Right forelimb (tissue), 1 donor: ENCODE results near the gene AGBL5.
"Not testable (repeated sequence)": the region's sequence is repeated elsewhere in the genome, so short reads cannot be mapped to it uniquely, and the experiment has no call there.

Experiments used
- DNase-seq: peaks from one replicate; pipeline ENCODE4 v3.0.0-alpha.2; 2018

AGBL5 gene

DNA sequence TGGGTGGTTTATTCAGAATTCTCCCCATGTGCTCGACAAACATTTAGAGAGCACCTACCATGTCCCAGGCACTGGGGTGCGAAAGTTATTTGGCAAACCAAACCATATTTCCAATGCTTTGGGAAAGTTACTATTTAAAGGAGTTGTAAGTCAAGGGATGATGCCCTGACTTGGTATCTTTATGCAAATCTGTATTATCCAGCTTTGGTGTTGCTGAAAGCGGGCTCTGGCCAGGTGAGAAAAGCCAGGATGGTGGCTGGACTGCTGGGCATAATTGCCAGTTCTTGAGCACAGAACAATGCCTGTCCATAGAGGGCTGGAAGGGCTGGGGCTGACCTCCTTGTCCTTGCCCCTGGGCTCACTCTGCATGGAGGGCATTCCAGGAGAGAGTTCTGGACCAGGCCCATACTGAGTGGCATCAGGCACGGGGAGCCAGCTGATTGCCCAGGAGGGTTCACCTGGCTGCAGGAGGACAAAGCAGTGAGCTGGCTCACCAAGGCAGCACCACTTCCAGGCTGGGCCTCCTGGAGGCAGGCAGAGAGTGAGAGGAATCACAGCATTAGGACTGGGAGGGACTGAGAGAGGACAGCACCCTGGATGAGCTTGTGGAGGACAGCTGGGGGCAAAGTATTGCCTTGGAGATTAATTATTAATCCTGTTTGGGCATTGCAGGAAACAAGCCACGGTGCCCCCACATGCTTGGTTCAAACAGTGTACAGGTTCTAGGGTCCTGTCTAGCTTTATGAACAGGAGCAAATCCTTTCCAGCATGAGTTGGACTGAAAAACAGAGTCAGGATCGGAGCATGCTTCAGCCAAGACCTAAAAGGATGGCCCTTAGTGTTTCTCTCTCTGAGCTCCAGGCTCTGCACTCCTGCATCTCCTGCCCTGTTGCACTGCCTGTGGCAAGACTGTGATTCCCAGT lies 42.2 kb downstream of the AGBL5 start:
- no peak for DNase-seq

DNA sequence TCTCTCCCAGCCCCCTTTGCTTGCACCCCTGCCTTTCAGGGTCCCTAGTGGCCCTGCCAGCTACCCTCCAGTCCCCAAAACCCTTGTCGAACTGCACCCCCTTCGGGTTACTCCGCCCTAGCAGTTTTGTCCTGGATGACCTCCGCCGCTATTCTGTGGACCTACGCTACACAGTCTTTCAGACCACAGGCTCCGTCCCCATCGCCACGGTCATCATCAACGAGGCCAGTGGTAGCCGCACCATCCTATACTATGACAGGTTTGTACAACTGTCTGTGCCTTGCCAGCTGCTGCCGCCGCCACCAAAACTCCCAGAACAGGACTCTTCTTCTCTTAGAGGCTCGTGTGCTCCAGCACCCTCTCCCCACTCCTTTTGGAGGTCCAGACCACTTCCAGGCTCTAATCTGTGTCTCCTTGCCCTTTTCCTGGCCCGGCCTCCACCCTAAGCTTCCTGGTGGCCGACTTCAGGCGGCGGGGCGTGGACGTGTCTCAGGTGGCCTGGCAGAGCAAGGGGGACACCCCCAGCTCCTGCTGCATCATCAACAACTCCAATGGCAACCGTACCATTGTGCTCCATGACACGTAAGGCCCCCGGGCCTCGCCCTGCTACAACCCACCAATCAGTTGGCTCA lies 43.0 kb downstream of the AGBL5 start:
- DNase-seq, result no peak

DNA sequence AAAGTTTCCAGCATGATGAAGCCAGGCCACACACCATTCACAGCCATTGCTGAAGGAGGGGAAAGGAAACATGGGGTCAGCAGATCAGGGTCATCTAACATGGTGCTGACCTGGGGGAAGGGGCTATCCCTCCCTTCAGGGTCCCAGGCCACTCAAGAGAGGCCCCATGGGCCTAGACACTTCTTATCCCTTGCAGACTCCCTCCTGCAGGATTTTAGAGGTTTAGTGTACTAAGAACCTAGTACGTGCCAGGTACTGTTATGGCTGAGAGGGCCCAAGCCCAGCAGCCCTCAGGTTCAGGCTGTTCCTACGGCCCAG lies 43.9 kb downstream of the AGBL5 start:
- no peak for DNase-seq

DNA sequence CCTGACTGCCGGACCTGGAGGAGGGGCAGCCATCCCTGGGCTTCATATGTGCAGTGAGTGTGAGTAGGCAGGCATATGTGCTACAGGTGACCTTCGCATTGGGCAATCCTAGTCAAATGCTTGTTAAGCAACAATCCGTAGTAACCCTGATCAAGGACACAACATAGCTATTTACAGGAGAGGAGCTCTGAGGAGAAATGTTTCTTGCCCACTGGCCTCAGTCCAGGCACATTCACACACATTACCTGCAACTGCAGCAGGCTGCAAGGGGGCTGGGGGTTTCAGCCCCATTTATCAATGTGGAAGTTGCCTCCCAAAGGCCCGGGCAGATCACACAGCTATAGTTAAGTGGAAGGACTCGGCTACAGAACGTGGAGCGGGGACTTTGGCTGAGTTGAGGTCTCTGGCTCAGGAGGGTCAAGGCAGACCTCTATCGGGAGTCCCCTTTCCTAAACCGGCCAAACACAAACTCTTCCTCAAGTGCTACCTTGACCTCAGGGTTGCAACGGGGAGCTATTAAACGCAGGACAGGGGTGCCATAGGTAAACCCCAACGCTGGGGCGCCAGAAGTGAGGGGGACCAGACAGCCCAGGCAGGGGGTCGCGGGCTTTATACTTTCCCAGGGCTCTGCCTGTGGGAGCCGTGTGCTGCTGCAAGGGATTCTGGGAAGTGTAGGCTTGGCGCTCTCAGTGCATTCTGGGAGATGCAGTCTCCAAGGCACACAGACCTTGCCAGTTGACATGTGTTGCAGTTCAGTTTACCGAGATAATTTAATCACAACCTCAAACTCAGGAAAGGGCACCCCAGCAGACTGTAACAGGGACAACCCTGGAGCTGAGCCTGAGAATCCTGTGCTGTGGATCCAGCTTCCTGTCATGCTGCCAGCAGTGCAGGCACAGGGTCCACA lies 44.5 kb downstream of the AGBL5 start:
- no peak for DNase-seq

DNA sequence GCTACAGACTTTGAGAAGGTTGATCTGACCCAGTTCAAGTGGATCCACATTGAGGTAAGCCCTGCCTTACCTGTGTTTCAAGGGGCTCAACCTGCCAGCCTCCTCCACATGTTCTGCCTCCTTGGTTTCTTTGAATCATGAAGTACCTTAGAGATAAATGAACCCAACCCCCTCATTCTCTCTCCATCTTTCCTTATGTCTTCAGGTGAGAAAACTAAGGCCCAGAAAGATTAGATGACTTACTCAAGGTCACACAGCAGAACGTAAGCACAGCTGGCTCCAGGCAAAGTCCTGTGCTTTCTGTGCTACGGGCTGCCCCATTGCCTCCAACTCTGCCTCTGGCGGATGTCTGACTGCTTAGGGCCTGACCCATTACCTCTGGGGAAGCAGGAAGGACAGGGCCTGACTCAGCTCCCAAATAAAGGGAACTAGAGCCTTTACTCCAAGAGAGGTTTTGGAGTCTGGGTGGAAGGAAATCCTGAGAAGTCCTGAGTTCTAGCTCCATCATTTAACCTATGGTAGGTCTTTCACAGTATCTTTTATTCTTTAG lies 45.4 kb downstream of the AGBL5 start:
- no peak for DNase-seq

DNA sequence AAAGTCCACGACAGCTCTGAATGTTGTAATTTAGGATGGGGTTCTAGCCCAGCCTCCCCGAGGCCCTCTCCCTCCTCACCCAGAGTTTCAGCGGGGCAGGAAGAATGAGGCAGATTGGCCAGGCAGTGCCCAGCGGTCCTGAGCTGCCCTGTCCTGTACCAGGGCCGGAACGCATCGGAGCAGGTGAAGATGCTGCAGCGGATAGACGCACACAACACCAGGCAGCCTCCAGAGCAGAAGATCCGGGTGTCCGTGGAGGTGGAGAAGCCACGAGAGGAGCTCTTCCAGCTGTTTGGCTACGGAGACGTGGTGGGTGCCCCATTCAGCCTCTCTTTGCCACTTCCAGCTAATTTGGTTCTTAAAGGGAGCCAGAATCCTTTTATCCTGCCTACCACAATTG lies 45.9 kb downstream of the AGBL5 start:
- DNase-seq, result no peak

DNA sequence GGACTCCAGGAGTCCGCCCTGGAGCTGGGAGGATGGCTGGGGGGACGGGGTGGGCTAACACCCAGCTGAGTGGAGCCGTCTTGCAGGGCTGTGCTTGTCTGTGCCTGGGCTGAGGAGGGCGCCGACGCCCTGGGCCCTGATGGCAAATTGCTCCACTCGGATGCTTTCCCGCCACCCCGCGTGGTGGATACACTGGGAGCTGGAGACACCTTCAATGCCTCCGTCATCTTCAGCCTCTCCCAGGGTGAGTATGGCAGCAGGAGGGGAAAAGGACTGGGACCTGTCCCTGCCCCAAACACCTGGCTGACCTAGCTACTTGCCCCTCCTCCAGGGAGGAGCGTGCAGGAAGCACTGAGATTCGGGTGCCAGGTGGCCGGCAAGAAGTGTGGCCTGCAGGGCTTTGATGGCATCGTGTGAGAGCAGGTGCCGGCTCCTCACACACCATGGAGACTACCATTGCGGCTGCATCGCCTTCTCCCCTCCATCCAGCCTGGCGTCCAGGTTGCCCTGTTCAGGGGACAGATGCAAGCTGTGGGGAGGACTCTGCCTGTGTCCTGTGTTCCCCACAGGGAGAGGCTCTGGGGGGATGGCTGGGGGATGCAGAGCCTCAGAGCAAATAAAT lies 48.0 kb downstream of the AGBL5 start:
- DNase-seq, result no peak

DNA sequence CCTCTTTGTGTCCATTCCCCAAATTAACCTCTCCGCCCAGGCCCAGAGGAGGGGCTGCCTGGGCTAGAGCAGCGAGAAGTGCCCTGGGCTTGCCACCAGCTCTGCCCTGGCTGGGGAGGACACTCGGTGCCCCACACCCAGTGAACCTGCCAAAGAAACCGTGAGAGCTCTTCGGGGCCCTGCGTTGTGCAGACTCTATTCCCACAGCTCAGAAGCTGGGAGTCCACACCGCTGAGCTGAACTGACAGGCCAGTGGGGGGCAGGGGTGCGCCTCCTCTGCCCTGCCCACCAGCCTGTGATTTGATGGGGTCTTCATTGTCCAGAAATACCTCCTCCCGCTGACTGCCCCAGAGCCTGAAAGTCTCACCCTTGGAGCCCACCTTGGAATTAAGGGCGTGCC lies 48.6 kb downstream of the AGBL5 start:
- no peak for DNase-seq

DNA sequence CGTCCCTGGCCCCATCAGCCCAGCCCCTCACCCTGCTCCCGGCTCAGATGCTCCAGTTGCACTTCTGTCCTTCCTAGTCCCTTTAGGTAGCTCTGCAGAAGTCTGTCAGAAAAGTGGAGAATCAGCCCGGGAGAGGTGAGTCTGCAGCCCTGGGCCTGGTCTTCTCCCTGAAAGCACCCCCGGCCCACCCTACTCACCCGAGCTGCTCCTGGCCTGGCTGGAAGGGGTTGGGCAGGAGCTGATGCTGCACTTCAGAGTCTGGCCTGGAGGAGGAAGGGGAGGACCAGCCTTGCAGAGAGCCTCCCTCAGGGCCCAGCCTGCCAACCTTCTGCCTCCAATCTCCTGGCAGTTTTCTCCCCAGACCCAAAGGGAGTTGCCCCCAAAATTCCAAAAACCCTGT lies 50.9 kb downstream of the AGBL5 start:
- DNase-seq, result no peak

DNA sequence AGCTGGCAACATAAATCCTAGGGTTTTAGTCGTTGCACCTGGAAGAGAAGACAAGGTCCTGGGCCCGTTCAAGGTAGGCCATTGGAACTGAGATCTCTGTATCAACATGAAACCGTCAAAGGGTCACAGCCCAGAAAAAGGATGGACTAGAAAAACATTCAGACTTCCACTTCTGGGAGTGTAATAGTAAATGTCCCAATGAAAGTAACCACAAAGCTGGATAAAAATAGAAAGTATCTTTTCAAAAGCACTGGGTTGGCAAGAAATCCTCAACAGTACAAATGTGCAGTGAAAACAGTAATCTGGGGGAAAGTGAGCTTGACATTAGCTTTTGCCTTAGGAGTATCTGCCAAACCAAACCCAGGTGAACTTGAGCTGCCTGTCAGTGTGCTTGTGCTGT lies 54.5 kb downstream of the AGBL5 start:
- DNase-seq, result no peak

DNA sequence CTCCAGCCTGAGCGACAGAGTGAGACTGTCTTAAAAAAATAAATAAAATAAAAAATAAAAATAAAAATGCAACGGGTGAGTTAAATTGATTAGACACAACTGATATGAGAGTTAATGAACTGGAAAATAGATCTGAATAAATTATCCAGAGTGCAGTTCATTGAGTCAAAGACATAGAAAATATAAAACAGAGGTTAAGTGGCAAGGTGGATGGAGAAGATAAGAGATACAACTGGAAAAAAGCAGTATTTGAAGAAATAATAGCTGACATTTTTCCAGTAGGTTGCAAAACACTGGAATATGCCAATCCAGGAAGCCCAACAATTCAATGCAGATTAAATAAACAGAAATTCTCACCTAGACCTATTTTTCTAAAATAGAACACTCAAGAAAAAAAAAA lies 56.8 kb downstream of the AGBL5 start:
- no peak for DNase-seq

DNA sequence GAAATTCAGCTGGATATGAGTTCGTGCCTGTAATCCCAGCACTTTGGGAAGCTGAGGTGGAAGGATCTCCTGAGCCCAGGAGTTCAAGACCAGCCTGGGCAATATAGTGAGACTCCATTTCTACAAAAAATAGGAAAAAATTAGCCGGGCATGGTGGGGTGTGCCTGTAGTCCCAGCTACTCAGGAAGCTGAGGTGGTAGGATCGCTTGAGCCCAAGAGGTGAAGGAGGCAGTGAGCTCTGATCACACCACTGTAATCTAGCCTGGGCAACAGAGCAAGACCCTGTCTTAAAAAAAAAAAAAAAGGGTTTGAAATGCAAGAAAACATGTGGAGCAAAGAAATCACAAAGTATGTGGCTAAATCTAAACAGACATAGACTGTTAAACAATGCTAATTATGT lies 57.6 kb downstream of the AGBL5 start:
- no peak for DNase-seq

DNA sequence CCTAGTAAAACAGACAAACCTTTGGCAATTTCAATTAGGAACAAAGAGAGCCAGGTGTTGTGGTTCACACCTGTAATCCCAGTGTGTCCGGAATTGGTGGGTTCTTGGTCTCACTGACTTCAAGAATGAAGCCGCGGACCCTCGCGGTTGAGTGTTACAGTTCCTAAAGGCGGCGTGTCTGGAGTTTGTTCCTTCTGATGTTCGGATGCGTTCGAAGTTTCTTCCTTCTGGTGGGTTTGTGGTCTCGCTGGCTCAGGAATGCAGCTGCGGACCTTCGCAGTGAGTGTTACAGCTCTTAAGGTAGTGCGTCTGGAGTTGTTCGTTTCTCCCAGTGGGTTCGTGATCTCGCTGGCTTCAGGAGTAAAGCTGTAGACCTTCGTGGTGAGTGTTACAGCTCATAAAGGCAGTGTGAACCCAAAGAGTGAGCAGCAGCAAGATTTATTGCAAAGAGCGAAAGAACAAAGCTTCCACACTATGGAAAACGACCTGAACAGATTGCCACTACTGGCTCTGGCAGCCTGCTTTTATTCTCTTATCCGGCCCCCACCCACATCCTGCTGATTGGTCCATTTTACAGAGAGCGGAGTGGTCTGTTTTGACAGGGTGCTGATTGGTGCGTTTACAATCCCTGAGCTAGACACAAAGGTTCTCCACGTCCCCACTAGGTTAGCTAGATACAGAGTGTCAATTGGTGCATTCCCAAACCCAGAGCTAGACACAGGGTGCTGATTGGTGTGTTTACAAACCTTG lies 59.3 kb downstream of the AGBL5 start:
- not testable (repeated sequence) for DNase-seq

DNA sequence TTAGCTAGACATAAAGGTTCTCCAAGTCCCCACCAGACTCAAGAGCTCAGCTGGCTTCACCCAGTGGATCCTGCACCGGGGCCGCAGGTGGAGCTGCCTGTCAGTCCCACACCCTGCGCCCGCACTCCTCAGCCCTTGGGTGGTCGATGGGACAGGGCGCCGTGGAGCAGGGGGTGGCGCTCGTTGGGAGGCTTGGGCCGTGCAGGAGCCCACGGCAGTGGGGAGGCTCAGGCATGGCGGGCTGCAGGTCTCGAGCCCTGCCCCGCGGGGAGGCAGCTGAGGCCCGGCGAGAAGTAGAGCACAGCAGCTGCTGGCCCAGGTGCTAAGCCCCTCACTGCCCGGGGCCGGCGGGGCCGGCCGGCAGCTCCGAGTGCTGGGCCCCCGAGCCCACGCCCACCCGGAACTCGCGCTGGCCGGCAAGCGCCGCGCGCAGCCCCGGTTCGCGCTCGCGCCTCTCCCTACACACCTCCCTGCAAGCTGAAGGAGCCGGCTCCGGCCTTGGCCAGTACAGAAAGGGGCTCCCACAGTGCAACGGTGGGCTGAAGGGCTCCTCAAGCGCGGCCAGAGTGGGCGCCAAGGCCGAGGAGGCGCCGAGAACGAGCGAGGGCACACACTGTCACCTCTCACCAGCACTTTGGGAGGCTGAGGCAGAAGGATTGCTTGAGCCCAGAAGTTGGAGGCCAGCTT lies 60.1 kb downstream of the AGBL5 start:
- not testable (repeated sequence) for DNase-seq

DNA sequence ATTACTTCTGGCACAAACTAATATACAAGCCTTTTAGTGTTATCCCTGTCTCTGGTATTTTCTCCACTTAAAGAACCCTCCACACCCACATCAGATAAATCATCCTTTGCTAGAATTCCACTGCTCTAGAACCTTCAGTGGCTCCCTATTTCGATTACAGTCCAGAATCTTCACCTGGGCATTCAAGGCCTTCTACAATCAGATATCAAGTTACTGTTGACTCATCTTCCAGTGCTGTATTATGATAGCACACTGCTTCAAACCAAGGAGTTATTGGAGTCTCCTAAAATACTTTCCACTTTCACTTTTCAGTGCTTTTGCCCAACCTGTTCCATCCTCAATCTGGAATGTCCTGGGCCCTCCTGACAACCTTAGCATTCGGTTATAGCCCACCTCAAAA lies 64.1 kb downstream of the AGBL5 start:
- no peak for DNase-seq

DNA sequence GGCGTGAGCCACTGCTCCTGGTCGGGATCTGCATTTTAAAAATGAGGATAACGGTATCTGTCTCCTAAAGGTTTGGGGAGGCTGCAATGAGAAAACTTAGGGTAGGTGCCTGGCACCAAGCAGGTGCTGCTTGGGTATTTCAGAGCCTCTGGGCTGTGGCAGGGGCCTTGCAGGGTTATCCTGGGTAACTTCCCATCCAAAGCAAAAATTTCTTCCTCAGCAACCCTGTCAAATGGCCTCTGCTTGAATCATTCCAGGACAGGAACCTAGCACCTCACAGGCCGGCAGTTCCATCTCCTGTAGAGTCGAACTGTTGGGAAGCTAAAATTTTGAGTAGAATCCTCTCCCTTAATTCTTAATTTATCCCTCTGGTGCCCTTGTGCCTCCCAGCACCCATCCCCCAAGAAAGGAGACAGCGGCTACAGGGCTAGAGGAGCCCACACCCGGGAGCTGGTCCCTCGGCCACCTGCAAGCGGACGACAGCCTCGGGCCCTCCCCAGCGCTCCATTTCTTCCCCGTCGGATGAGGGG lies 66.6 kb downstream of the AGBL5 start:
- no peak for DNase-seq

DNA sequence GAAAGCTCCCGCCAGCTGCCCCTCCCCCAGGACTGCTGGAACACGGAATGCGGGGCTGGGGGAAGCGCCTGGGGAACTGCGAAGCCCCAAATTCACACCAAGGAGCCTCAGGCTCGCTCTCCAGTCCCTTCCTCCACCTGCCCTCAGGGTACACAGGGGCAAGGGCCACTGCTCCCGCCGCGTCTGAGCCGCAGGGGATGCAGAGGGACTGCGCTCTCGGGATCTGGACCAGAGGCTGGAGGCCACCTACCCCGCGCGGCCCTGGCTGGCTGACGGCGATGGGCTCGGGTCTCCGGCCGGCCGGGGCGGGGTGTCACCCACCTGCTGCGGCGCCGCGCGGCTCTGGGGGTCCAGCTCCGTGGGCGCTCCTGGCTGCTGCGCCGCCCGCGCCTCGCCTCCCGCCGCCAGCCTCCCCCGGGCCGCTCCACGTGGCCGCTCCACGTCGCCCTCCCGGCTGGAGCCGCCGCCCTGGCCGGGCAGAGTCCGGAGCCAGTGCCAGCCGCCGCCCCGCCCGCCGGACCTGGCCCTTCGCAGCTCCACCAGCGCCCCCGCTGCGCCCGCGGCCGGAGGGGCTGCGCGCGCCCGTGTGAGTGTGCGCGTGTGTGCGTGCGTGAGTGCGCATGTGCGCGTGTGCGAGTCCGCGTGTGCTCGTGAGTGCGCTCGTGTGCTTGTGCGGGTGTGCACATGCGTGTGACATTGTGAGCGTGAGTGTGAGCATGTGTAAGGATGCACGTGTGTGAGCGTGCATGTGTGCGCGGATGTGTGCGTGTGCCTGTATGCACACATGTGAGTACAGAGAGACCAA lies 67.3 kb downstream of the AGBL5 start, which contains the start of gene CGREF1:
CGREF1 (minus strand) TSS at position 604 of the 805 bp plus-strand sequence. CDS start 14,762 bp downstream, outside the sequence.
- DNase-seq, result no peak

DNA sequence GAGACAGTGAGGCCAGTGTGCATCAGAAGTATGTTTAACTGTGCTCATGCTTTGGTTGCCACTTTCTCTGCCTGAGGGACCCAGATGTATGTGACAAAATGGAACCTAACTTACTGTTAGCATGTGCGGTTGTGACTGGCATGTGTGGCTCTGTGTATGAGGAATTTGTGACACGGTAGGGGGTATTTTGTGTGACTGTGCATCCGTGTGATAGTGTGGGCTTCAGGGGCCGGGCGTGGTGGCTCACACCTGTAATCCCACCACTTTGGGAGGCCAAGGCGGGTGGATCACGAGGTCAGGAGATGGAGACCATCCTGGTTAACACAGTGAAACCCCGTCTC lies 67.8 kb downstream of the AGBL5 start:
- not testable (repeated sequence) for DNase-seq
